ENCODE measurements around the gene MAGI2. TPM values are rescaled to one million over a fixed set of nuclear protein-coding genes. Genes with fewer than 3 reads are reported as not detected.

The MAGI2 gene
- total RNA-seq, 1 experiment from 2014 or later, result 14.3 TPM

DNA sequence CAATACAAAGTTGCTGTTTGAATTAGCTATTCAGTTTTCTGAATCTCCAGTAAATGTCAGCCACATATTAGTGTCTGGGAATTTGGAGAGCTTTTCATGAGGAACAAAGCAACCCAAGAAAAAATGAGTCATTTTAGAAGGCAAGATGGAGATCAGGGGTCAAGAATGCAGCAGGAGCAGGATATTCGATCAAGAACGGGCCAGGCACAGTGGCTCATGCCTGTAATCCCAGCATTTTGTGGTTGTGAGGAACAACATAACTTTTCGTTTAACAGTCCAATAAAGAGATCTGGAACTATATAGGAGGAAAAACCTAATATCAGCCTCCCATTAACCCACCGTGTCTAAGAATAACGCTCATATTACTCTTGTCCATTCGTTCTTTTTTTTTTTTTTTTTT, 600.5 kb downstream of the MAGI2 start:
- Histone ChIP-seq H3K23ac (ENCODE audit: insufficient read length, low read depth, low read length) (no peak overlapping the region), H2BK120ac (ENCODE audit: low read depth, low read length, poor library complexity, severe bottlenecking) (no peak overlapping the region), H3K27me3 (ENCODE audit: insufficient read depth, low read length) (no peaks in the 10 kb centered on the region), H3K4ac (ENCODE audit: low read depth, low read length) (no peak overlapping the region), H4K20me1 (ENCODE audit: control insufficient read depth, insufficient read depth, insufficient read length) (no peaks in the 10 kb centered on the region), H3K9ac (ENCODE audit: extremely low read depth, insufficient read length, low read length) (no peak overlapping the region), H4K5ac (ENCODE audit: insufficient read length, low read depth, low read length) (no peak overlapping the region), H2BK20ac (ENCODE audit: low read depth, low read length, poor library complexity, severe bottlenecking) (no peak overlapping the region), H2BK15ac (ENCODE audit: low read depth, low read length) (no peak overlapping the region), H2AK5ac (ENCODE audit: insufficient read length, low read length) (no peak overlapping the region), H3K4me1 (ENCODE audit: insufficient read depth, low read length) (no peaks in the 10 kb centered on the region), H3K9me3 (ENCODE audit: control insufficient read depth, low read depth, low read length) (no peaks in the 10 kb centered on the region), H2BK5ac (ENCODE audit: insufficient read length, low read length) (no peak overlapping the region), H3K27ac (ENCODE audit: insufficient read length, low read depth, low read length) (no peak overlapping the region), H2AFZ (ENCODE audit: low read length) (no peak overlapping the region), H3K23me2 (ENCODE audit: insufficient read length, low read depth, low read length, poor library complexity, severe bottlenecking) (no peaks in the 10 kb centered on the region), H3K4me2 (ENCODE audit: insufficient read depth, insufficient read length, low read length) (no peak overlapping the region), H2BK12ac (ENCODE audit: insufficient read length, low read depth, low read length) (no peak overlapping the region), H4K91ac (ENCODE audit: insufficient read length, low read depth, low read length) (no peak overlapping the region), H4K8ac (replicated peaks; ENCODE audit: insufficient read length, low read depth, low read length) (no peak overlapping the region), H3K79me1 (ENCODE audit: insufficient read depth, low read depth, low read length, poor library complexity, severe bottlenecking) (no peaks in the 10 kb centered on the region), H3K56ac (ENCODE audit: insufficient read length, low read depth, low read length) (no peak overlapping the region), H3K79me2 (ENCODE audit: insufficient read depth, low read length) (no peaks in the 10 kb centered on the region; the same call in 1 of the 2 replicates), H3T11ph (ENCODE audit: low read length) (no peak overlapping the region), H3K14ac (ENCODE audit: insufficient read depth, low read length) (no peak overlapping the region), H3K18ac (ENCODE audit: insufficient read length, low read depth, low read length) (no peak overlapping the region)
- Mint-ChIP-seq H3K4me1 (no peaks in the 10 kb centered on the region), H3K27me3 (ENCODE audit: low read depth) (no peaks in the 10 kb centered on the region; the same call in 1 of the 2 replicates), H3K36me3 (ENCODE audit: insufficient read depth in 1 of 3, low read depth in 3 of 3) (no peaks in the 10 kb centered on the region), H3K27ac (no peak overlapping the region), H3K9me3 (no peaks in the 10 kb centered on the region), H3K4me3 (no peak overlapping the region)
- DNase-seq, result no peak
- WGBS (ENCODE audit: extremely low coverage, insufficient read length, low lambda C conversion rate), result no CpG with 5 or more reads among the region's 6 CpGs
- TF ChIP-seq, protein P1, sequence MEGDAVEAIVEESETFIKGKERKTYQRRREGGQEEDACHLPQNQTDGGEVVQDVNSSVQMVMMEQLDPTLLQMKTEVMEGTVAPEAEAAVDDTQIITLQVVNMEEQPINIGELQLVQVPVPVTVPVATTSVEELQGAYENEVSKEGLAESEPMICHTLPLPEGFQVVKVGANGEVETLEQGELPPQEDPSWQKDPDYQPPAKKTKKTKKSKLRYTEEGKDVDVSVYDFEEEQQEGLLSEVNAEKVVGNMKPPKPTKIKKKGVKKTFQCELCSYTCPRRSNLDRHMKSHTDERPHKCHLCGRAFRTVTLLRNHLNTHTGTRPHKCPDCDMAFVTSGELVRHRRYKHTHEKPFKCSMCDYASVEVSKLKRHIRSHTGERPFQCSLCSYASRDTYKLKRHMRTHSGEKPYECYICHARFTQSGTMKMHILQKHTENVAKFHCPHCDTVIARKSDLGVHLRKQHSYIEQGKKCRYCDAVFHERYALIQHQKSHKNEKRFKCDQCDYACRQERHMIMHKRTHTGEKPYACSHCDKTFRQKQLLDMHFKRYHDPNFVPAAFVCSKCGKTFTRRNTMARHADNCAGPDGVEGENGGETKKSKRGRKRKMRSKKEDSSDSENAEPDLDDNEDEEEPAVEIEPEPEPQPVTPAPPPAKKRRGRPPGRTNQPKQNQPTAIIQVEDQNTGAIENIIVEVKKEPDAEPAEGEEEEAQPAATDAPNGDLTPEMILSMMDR (conservative IDR thresholded peaks at IDR 0.05), result no peak
